HEK293 (cell line): ENCODE data around the gene TST.

ENCODE experiments used
- ZNF146 ChIP-seq: fragments of 450-650 bp; formaldehyde crosslinking; IDR thresholded peaks from 2 replicates; pipeline ENCODE4 v1.5.1; 2016; ENCODE audit warnings: missing biosample characterization, missing genetic modification characterization
- ZNF335 ChIP-seq: fragments of 450-650 bp; formaldehyde crosslinking; conservative IDR thresholded peaks from 2 replicates; pipeline ENCODE4 v1.5.1; 2016; ENCODE audit warnings: missing biosample characterization, missing genetic modification characterization
- TF ChIP-seq, protein P1 (sequence below): fragments of 450-650 bp; formaldehyde crosslinking; IDR thresholded peaks from 2 replicates; pipeline ENCODE4 v1.5.1; 2016; ENCODE audit warnings: missing biosample characterization, missing genetic modification characterization, low read depth
- TF ChIP-seq, protein P2 (sequence below): fragments of 450-650 bp; formaldehyde crosslinking; IDR thresholded peaks from 2 replicates; pipeline ENCODE4 v1.5.1; 2016; ENCODE audit warnings: missing biosample characterization, missing genetic modification characterization

DNA sequence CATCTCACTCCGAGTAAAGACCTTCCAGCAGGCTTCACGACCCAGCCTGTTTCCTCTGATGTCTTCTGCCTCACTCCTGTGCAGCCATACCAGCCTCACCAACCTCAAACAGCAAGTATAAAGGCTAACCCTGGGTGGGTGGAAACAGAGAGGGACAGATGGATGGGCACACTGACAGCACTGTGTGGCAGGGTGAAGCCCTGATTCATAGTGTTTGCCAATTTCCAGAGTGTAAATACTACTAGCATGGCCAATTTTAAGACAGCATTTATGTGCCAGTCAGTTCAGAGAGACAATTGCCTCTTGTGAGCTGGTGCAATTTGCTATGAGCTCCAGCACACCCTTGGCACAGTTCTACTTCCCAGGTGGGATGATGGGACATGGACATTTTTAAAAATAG is 21.5 kb downstream of the TST start:
- TF ChIP-seq ZNF146 = no peak
- TF ChIP-seq, protein P1, sequence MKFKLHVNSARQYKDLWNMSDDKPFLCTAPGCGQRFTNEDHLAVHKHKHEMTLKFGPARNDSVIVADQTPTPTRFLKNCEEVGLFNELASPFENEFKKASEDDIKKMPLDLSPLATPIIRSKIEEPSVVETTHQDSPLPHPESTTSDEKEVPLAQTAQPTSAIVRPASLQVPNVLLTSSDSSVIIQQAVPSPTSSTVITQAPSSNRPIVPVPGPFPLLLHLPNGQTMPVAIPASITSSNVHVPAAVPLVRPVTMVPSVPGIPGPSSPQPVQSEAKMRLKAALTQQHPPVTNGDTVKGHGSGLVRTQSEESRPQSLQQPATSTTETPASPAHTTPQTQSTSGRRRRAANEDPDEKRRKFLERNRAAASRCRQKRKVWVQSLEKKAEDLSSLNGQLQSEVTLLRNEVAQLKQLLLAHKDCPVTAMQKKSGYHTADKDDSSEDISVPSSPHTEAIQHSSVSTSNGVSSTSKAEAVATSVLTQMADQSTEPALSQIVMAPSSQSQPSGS (tag by site-specific recombination) = no peak
- no peak for TF ChIP-seq ZNF335 (tag by site-specific recombination)
- TF ChIP-seq, protein P2, sequence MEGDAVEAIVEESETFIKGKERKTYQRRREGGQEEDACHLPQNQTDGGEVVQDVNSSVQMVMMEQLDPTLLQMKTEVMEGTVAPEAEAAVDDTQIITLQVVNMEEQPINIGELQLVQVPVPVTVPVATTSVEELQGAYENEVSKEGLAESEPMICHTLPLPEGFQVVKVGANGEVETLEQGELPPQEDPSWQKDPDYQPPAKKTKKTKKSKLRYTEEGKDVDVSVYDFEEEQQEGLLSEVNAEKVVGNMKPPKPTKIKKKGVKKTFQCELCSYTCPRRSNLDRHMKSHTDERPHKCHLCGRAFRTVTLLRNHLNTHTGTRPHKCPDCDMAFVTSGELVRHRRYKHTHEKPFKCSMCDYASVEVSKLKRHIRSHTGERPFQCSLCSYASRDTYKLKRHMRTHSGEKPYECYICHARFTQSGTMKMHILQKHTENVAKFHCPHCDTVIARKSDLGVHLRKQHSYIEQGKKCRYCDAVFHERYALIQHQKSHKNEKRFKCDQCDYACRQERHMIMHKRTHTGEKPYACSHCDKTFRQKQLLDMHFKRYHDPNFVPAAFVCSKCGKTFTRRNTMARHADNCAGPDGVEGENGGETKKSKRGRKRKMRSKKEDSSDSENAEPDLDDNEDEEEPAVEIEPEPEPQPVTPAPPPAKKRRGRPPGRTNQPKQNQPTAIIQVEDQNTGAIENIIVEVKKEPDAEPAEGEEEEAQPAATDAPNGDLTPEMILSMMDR (tag by site-specific recombination) = no peak
